ENCODE results near the gene KRTAP10-12.
"Not testable (repeated sequence)": the region's sequence is repeated elsewhere in the genome, so short reads cannot be mapped to it uniquely, and the experiment has no call there.

KRTAP10-12 gene

GRCh38 chr21:44697172-44697810 lies at the start of gene KRTAP10-12:
Gene KRTAP10-12, plus strand, starts transcription at chr21:44697172. Its CDS starts 30 bp downstream, at chr21:44697202.
- not testable (repeated sequence) for DNase-seq (ENCODE audit: low spot score)

GRCh38 chr21:44647222-44647552 lies 49.8 kb upstream of the KRTAP10-12 start:
- DNase-seq (ENCODE audit: low spot score): no peak

GRCh38 chr21:44648557-44649311 lies 48.2 kb upstream of the KRTAP10-12 start:
- DNase-seq (ENCODE audit: low spot score): no peak

- no peak for DNase-seq (ENCODE audit: low spot score)
These were observed 47.4 kb upstream of the KRTAP10-12 start for GRCh38 chr21:44649521-44650100.

- no peak for DNase-seq (ENCODE audit: low spot score)
These were observed 46.6 kb upstream of the KRTAP10-12 start for GRCh38 chr21:44650265-44650972.

- DNase-seq (ENCODE audit: low spot score): no peak
These were observed 45.8 kb upstream of the KRTAP10-12 start for GRCh38 chr21:44650973-44651675.

GRCh38 chr21:44653123-44653522 lies 43.8 kb upstream of the KRTAP10-12 start:
- DNase-seq (ENCODE audit: low spot score): no peak

- no peak for DNase-seq (ENCODE audit: low spot score)
These were observed 43.1 kb upstream of the KRTAP10-12 start for GRCh38 chr21:44653656-44654575.

- no peak for DNase-seq (ENCODE audit: low spot score)
These were observed 42.3 kb upstream of the KRTAP10-12 start, which contains the start of gene KRTAP12-4 for GRCh38 chr21:44654576-44655175. Gene KRTAP12-4, minus strand, starts transcription at chr21:44654659. Its CDS starts 45 bp downstream, at chr21:44654614.

- DNase-seq (ENCODE audit: low spot score): no peak
These were observed 40.1 kb upstream of the KRTAP10-12 start for GRCh38 chr21:44656868-44657267.

- DNase-seq (ENCODE audit: low spot score): no peak
These were observed 39.1 kb upstream of the KRTAP10-12 start, which contains the start of gene KRTAP12-3 for GRCh38 chr21:44657635-44658540. Gene KRTAP12-3, plus strand, starts transcription at chr21:44657932. Its CDS starts 48 bp downstream, at chr21:44657980.

- DNase-seq (ENCODE audit: low spot score): no peak
These were observed 38.4 kb upstream of the KRTAP10-12 start for GRCh38 chr21:44658541-44658910.

GRCh38 chr21:44658913-44659595 lies 37.9 kb upstream of the KRTAP10-12 start:
- no peak for DNase-seq (ENCODE audit: low spot score)

- not testable (repeated sequence) for DNase-seq (ENCODE audit: low spot score)
These were observed 35.4 kb upstream of the KRTAP10-12 start for GRCh38 chr21:44661567-44661966.

- DNase-seq (ENCODE audit: low spot score): no peak
These were observed 32.3 kb upstream of the KRTAP10-12 start for GRCh38 chr21:44664691-44665090.

GRCh38 chr21:44666401-44667320 lies 30.3 kb upstream of the KRTAP10-12 start, which contains the start of gene KRTAP12-2:
Gene KRTAP12-2, minus strand, starts transcription at chr21:44666927. Its CDS starts 41 bp downstream, at chr21:44666886.
- no peak for DNase-seq (ENCODE audit: low spot score)

- DNase-seq (ENCODE audit: low spot score): no peak
These were observed 29.4 kb upstream of the KRTAP10-12 start for GRCh38 chr21:44667612-44668011.

Measured in hepatic stellate cell (primary cell).